Measurements from ENCODE around the gene NPM3. TPM values are rescaled to one million over a fixed set of nuclear protein-coding genes. Genes with fewer than 3 reads are reported as not detected.

The NPM3 gene
- 10 to 100 TPM; 51.8 to 64.6 (median 54.8) TPM for total RNA-seq (2021; fragmentation: NEBNext Ultra II Directional; extraction: Animal tissue kit (Norgen Biotek cat#: 25700))
- long read RNA-seq, partial matches to known transcripts = 0 of 4 reads
- long read RNA-seq, other reads (novel, unspliced or antisense) = 0 of 4 reads

GRCh38 chr10:101782811-101783735 is at the start of gene NPM3:
TSS of gene NPM3 (minus strand) at chr10:101783446. CDS start at chr10:101783390, 56 bp downstream.
- no peak for TF ChIP-seq CTCF (IDR thresholded peaks at IDR 0.05)
- Mint-ChIP-seq H3K4me1 (ENCODE audit: low read depth) (peaks cover 51% of the 10 kb centered on the region), H3K27me3 (ENCODE audit: insufficient read depth) (peaks cover 9% of the 10 kb centered on the region), H3K9me3 (no peaks in the 10 kb centered on the region; the same call in 1 of the 2 replicates), H3K36me3 (ENCODE audit: low read depth) (peaks cover 14% of the 10 kb centered on the region), H3K27ac (peak within 1 kb of the TSS; percentile 94), H3K4me3 (peak within 1 kb of the TSS; percentile 98)
- DNase-seq = peak; percentile 70

GRCh38 chr10:101832325-101832771 is 49.1 kb upstream of the NPM3 start:
- Mint-ChIP-seq H3K4me3 (no peak overlapping the region), H3K9me3 (no peaks in the 10 kb centered on the region)

GRCh38 chr10:101831169-101831811 is 48.0 kb upstream of the NPM3 start:
- Mint-ChIP-seq H3K27ac (peak overlapping the region; percentile 87), H3K4me1 (ENCODE audit: low read depth) (peaks cover 24% of the 10 kb centered on the region), H3K36me3 (ENCODE audit: low read depth) (no peaks in the 10 kb centered on the region), H3K9me3 (no peaks in the 10 kb centered on the region), H3K4me3 (peak overlapping the region; percentile 82), H3K27me3 (ENCODE audit: insufficient read depth) (no peaks in the 10 kb centered on the region)
- no peak for DNase-seq
- no peak for TF ChIP-seq CTCF (IDR thresholded peaks at IDR 0.05)

More at GRCh38 chr10:101832325-101832771, 49.1 kb upstream of the NPM3 start:
- no peaks in the 10 kb centered on the region for H3K27me3 Mint-ChIP-seq (ENCODE audit: insufficient read depth)
- no peak overlapping the region for H3K27ac Mint-ChIP-seq
- H3K4me1 Mint-ChIP-seq (ENCODE audit: low read depth) = peaks cover 20% of the 10 kb centered on the region
- H3K36me3 Mint-ChIP-seq (ENCODE audit: low read depth) = no peaks in the 10 kb centered on the region
- DNase-seq = no peak
- no peak for TF ChIP-seq CTCF (IDR thresholded peaks at IDR 0.05)

GRCh38 chr10:101830322-101831168 is 47.3 kb upstream of the NPM3 start:
- Mint-ChIP-seq H3K4me1 (ENCODE audit: low read depth) (peaks cover 30% of the 10 kb centered on the region), H3K27ac (peak overlapping the region; percentile 87), H3K9me3 (no peaks in the 10 kb centered on the region), H3K4me3 (peak overlapping the region; percentile 82), H3K36me3 (ENCODE audit: low read depth) (no peaks in the 10 kb centered on the region), H3K27me3 (ENCODE audit: insufficient read depth) (no peaks in the 10 kb centered on the region)
- TF ChIP-seq CTCF (IDR thresholded peaks at IDR 0.05) = no peak
- peak; percentile 94 for DNase-seq

All from HFFc6 (cell line).